Stimulated activated CD8-positive, alpha-beta memory T cell treated with anti-CD3 and anti-CD28 coated beads, Interleukin-12 subunit alpha, Interleukin-12 subunit beta, amount 100 ng/mL, for 24 hours (primary cell): Measurements from ENCODE around the gene JDP2.

ENCODE experiments used
- DNase-seq: peaks from one replicate; pipeline ENCODE4 v3.0.0-alpha.2; 2020; ENCODE audit errors: extremely low read depth

Gene JDP2

GRCh38 chr14:75409316-75410205 is 18.3 kb upstream of the JDP2 start:
- no peak for DNase-seq

DNA sequence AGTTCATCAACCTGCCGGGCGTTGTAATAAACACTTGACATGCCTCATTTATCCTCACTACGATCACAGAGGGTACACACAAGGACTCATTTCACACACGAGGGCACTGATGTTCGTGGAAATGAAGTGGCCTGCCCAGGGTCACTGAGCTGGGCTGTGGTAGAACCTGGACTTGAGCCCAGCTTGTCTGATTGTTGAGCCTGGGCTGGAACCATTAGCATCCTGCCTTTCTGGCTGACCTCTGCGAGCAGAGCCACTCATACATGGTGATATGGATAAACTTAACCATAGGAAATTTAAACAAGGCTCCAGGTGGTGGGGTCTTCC is 16.6 kb upstream of the JDP2 start:
- DNase-seq = no peak

DNA sequence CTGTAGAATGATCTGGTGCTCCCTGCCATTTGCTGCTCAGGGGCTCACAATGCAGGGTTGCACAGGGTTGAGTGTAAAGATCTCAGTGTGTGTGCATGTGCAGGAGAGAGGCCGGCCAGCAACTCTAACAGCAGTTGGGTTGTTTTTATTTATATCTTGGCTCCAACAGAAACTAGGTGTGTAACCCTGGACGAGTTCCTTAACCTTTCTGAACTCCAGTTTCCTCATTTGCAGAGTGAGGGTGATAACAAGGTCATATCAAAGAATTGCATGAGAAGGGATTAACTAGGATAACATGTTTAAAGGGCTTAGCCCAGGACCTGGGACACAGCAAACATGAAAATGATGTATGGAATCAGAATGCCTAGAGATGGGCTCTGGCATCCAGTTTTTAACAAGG is 14.8 kb upstream of the JDP2 start:
- no peak for DNase-seq

- no peak for DNase-seq
Measured at GRCh38 chr14:75417674-75418073, 10.1 kb upstream of the JDP2 start.

- DNase-seq = peak; percentile 15
Measured at GRCh38 chr14:75418850-75419768, 8.7 kb upstream of the JDP2 start.

GRCh38 chr14:75422169-75422568 is 5.7 kb upstream of the JDP2 start:
- no peak for DNase-seq

DNA sequence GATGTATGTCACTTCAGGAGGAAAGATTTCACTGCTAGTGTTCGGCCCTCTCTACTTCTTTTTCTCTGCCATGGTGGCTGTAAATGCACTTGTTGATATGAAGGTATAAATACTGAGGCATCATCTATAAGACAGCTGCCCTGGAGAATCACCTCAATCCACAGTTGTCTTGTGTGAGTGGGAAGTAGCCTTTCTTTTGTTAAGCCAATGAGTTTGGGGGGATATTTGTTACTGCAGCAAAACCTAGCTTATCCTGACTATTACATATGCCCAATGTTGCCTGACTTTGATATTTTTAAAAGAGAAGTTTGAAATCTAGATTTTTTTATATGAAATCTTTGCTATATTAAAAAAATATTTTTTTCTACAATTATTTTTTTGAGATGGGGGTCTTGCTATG is 3.3 kb upstream of the JDP2 start:
- DNase-seq = no peak

- DNase-seq = no peak
Measured at GRCh38 chr14:75425446-75425845, 2.4 kb upstream of the JDP2 start.

DNA sequence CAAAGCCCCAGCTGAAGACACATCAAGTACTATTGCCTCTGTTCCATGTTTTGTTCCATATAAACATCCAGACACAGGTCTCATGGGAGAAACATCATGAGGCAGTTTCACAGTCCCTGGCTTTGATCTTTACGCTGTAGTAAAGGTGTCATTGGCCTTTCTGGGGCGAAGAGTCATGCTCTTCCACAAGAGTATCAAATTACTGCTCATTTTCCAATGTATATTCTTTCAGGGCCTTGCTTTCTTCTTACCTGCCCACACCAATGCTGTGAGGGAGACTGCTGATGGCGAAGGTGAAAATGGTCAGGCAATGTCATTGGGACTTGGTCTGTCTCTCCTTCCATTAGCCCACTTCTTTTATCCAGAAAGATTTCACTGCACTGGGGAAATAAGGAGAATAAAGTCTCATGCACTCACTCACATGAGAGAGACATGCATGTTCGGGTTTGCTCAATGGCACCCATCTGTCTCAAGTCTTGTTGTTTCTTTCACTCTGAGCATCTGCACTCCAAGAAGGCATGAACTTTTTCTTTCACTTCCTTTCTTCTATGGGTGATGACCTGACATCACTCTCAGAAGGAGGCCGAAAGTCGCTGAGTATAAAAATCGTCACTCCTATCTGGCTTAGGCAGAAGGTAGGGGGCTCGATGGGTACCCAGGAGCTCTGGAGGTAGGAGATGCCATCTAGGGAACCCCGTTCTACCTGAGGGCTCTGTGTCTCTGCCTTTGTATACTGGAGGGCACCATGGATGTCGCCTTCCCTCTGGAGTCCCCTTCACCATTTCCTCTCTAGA is 1.3 kb upstream of the JDP2 start:
- DNase-seq = no peak

GRCh38 chr14:75427126-75427481 is 718 bp upstream of the JDP2 start:
- no peak for DNase-seq

DNA sequence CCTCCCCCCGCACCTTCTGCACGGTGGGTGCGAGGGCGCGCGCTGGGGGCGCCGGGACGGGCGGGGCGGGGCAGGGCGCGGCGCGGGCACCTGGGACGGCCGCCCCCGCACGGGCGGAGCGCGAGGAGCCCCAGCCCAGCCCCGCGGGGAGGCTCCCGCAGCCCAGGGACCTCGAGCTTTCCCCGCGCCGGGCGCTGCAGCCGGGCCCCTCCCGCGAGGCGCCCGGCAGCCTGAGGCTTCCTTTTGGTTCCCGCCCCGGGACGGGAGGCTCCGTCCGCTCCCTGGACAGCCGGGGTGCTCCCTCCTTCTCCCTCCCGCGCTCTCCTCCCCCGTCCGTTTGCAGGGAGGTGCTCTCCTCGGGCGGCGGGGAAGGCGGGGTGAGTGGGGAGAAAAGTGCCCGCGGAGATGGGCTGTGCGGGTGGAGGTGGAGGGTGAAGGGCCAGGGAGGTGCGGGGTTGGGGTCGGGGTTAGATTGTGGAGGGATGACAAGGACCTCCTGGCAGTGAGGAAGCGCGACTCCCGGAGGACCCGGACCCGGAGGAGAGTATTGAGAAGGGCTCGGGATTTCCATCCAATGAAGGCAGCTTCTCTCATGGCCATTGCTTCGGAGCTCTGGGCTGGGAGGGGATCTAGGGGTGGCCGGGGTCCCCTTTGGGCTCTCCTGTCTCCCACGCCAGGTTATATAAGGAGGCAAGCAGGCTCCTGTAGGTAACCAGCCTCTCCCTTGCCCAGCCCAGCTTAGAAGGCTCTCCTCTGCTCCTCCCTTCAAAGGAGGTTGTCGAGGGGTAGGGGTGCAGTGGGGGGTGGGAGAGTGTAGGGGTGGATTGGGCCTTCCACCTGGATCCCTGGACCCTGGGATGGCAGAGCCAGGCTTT is 645 bp downstream of the JDP2 start:
- no peak for DNase-seq

DNA sequence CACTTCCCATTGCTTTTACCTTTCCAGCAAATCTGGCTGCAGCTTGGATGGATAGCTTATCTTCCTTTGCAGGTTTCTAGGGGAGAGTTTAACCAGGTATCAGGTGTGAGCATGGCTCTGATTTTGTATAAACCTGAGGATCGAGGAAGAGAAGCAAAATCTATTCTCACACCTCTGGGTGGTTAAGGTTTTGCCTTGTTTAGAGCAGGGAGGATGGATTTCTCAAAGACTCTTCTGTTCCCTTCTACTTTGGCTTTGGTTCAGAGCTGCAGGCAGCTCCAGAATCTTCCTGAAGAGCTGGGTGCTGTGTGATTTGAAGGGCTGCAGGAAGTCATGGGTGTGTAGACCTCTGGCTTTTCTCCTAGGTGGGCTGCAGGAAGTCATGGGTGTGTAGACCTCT is 1.7 kb downstream of the JDP2 start:
- no peak for DNase-seq

DNA sequence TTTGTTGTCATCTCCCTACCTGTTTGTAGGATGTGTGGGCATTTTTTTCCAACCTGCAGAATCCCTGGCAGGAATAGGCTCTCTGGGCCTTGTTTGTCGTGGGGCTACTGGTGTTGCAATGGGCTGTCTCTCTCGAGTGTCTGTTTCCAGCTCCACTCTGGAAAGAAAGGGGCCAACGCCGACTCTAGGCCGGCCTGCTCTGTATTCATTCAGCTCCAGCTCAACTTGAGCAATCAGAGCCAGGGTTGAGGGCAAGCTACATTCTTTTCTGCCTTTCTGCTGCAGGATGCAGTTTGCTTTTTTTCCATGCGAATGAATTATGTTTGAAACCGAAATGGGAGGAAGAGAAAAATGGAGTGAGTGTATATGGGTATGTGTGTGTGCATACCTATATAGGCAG is 2.3 kb downstream of the JDP2 start:
- no peak for DNase-seq

GRCh38 chr14:75430526-75430925 is 2.7 kb downstream of the JDP2 start:
- DNase-seq = no peak

GRCh38 chr14:75430976-75431375 is 3.2 kb downstream of the JDP2 start:
- DNase-seq = no peak

DNA sequence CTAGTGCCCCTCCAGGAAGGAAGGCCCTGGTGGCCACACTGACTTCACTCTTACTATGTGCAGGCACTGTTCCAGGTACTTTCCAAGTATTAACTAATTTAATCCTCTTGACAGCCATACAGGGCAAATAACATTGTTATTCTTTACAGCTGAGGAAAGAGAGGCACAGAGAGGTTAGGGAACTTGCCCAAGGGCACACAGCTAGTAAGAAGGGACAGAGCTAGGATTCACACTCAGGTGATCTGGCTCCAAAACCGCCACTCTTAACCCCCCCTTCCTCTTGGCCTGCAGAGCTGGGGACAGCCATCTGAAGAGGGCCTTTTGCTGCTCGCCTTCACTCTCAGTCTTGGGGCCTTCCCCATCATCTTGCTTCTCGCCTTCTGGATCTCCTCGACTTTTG is 4.0 kb downstream of the JDP2 start:
- DNase-seq = no peak

DNA sequence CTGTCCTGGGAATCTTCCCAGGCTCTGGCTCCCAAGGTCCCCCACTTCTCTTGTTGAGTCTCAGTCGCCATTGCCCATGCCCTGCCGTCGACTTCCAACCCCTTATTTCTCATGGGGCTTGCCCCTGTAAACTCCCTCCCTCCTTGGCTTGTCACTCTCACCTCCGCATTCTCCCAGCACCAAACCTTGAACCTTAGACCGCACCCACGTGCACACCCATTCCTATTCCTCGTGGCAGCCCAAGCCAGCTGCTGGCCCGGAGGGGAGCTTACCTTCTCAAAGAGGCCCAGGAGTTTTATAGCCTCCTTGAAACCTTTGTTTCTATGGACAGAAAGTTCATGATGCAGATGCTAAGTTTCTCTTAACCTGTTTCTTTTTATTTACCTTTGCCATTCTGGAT is 4.6 kb downstream of the JDP2 start:
- DNase-seq = no peak

- DNase-seq = no peak
Measured at GRCh38 chr14:75433631-75434071, 5.8 kb downstream of the JDP2 start.

GRCh38 chr14:75434138-75434889 is 6.5 kb downstream of the JDP2 start:
- DNase-seq = no peak

GRCh38 chr14:75434890-75435248 is 7.0 kb downstream of the JDP2 start:
- no peak for DNase-seq

DNA sequence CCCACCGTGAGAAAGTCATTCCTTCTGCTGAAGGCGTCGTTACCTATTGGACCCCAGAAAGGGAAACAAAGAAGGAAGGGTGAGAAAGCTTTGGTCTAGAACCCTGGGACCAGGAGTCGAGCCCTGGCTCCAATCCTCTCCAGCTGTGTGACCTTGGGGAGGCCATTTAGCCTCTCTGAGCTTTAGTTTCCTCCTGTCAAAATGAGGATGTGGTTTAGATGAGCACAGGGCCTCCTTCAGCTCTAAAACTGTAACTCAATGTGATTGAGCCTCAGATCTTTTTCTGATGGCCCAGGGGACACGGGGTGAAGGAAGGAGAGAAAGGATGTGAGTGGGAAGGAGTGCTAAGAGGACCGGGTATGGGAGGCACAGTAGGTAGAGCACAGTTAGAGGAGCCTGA is 7.7 kb downstream of the JDP2 start:
- no peak for DNase-seq
